ENCODE data around the gene WASF2. TPM values are rescaled to one million over a fixed set of nuclear protein-coding genes. Genes with fewer than 3 reads are reported as not detected.

The WASF2 gene
- total RNA-seq, 2 donors from 2014 or later, result 42.0 to 63.6 TPM

GRCh38 chr1:27492796-27493195, 2.8 kb upstream of the WASF2 start:
- DNase-seq (ENCODE audit: low spot score), result no peak
- TF ChIP-seq CTCF (IDR thresholded peaks at IDR 0.05), result no peak
- no peak for TF ChIP-seq POLR2A (IDR thresholded peaks at IDR 0.05)
- no peak for TF ChIP-seq POLR2AphosphoS5 (IDR thresholded peaks at IDR 0.05)
- 93% methylated on average over 3 of the region's 3 CpGs for WGBS
- Histone ChIP-seq H3K4me1 (replicated peaks) (peaks cover 9% of the 10 kb centered on the region), H3K9me3 (no peaks in the 10 kb centered on the region), H3K27ac (peak overlapping the region in 1 of 2 donors; percentile 100), H3K36me3 (no peaks in the 10 kb centered on the region), H3K4me3 (no peak overlapping the region), H3K27me3 (replicated peaks; ENCODE audit: insufficient read depth) (no peaks in the 10 kb centered on the region)
- intact Hi-C loops (cut with DNase I), result loop anchor here (5.0 kb wide), 3 partner anchors 35 to 110 kb away; partner anchors contain the start of gene AHDC1

- peak overlapping the region; percentile 100 for H3K27ac ChIP-seq
- no peak overlapping the region for H3K4me3 ChIP-seq
- TF ChIP-seq CTCF (IDR thresholded peaks at IDR 0.05) (no peak), POLR2AphosphoS5 (IDR thresholded peaks at IDR 0.05) (peak; percentile 48), POLR2A (IDR thresholded peaks at IDR 0.05) (no peak)
- intact Hi-C loops (cut with DNase I), result loop anchor here (5.0 kb wide), 3 partner anchors 35 to 110 kb away; partner anchors contain the start of gene AHDC1
- H3K27me3 ChIP-seq (replicated peaks; ENCODE audit: insufficient read depth), result no peaks in the 10 kb centered on the region
- no peaks in the 10 kb centered on the region for H3K36me3 ChIP-seq
- no peaks in the 10 kb centered on the region for H3K9me3 ChIP-seq
- H3K4me1 ChIP-seq (replicated peaks), result peaks cover 9% of the 10 kb centered on the region
- peak; percentile 41 for DNase-seq (ENCODE audit: low spot score)
- 19% methylated on average over 9 of the region's 9 CpGs for WGBS
These were observed 2.1 kb upstream of the WASF2 start for GRCh38 chr1:27491748-27492700.

- DNase-seq (ENCODE audit: low spot score), result no peak
- peaks cover 9% of the 10 kb centered on the region for H3K4me1 ChIP-seq (replicated peaks)
- TF ChIP-seq POLR2AphosphoS5 (IDR thresholded peaks at IDR 0.05), result no peak
- no peak for TF ChIP-seq CTCF (IDR thresholded peaks at IDR 0.05)
- no peak for TF ChIP-seq POLR2A (IDR thresholded peaks at IDR 0.05)
- H3K36me3 ChIP-seq, result no peaks in the 10 kb centered on the region
- peak overlapping the region; percentile 100 for H3K27ac ChIP-seq
- WGBS, result 0% methylated on average over 22 of the region's 26 CpGs
- peak overlapping the region; percentile 99 for H3K4me3 ChIP-seq
- no peaks in the 10 kb centered on the region for H3K27me3 ChIP-seq (replicated peaks; ENCODE audit: insufficient read depth)
- intact Hi-C loops (cut with DNase I), result loop anchor here (2.0 kb wide), 1 partner anchor 59 kb away; no protein-coding TSS in a partner anchor
- H3K9me3 ChIP-seq, result no peaks in the 10 kb centered on the region
These were observed 430 bp downstream of the WASF2 start for GRCh38 chr1:27489501-27489972.

- intact Hi-C loops (cut with DNase I), result loop anchor here (2.0 kb wide), 1 partner anchor 57 kb away; no protein-coding TSS in a partner anchor
- no peaks in the 10 kb centered on the region for H3K27me3 ChIP-seq (replicated peaks; ENCODE audit: insufficient read depth)
- H3K4me1 ChIP-seq (replicated peaks), result peaks cover 9% of the 10 kb centered on the region
- peak; percentile 48 for TF ChIP-seq POLR2AphosphoS5 (IDR thresholded peaks at IDR 0.05)
- TF ChIP-seq POLR2A (IDR thresholded peaks at IDR 0.05), result peak; percentile 20
- TF ChIP-seq CTCF (IDR thresholded peaks at IDR 0.05), result no peak
- peak overlapping the region; percentile 99 for H3K4me3 ChIP-seq
- DNase-seq (ENCODE audit: low spot score), result no peak
- no peaks in the 10 kb centered on the region for H3K9me3 ChIP-seq
- 7% methylated on average over 6 of the region's 6 CpGs for WGBS
- no peaks in the 10 kb centered on the region for H3K36me3 ChIP-seq
- peak overlapping the region; percentile 100 for H3K27ac ChIP-seq
These were observed 1.7 kb downstream of the WASF2 start for GRCh38 chr1:27487966-27488884.
